HepG2 (cell line): ENCODE results near the gene ADCK2. TPM values are rescaled to one million over a fixed set of nuclear protein-coding genes. Genes with fewer than 3 reads are reported as not detected.

Experiments used
- ATAC-seq: fragments of 200-7000 bp; cut with Tn5 transposase; 3 replicates; pipeline ENCODE4 v1.9.1; 2020; ENCODE audit warnings: mild to moderate bottlenecking, moderate library complexity
- BruUV-seq: library from RNA; stranded (reverse); fragments of 400-500 nt; replicated peaks from 2 replicates; lab custom pipeline; 2021; lab: Mats Ljungman, UMichigan
- CTCF ChIA-PET: fragments of 300-600 bp; formaldehyde crosslinking; extraction: SDS; loops from one replicate; lab custom pipeline; 2021; ENCODE audit warnings: low total read pairs, inconsistent platforms, low intra/inter-chr PET ratio; lab: Yijun Ruan, JAX
- POLR2A ChIA-PET: fragments of 350-600 bp; sonication (Branson Sonifier 250); formaldehyde crosslinking; loops from one replicate; lab custom pipeline; 2020; ENCODE audit warnings: antibody characterized with exemption, inconsistent platforms; lab: Yijun Ruan, JAX
- DNase-seq: peaks from one replicate; pipeline ENCODE4 v3.0.0-alpha.2; 2015; ENCODE audit warnings: low spot score
- FAIRE-seq: peaks from 3 replicates; lab custom pipeline; 2011; peaks lifted over from hg19 to GRCh38; lab: Jason Lieb, UNC
- H2AFZ ChIP-seq: one replicate; pipeline ENCODE4 v1.6.1; 2011; ENCODE audit warnings: low read length, inconsistent platforms
- H3K27ac ChIP-seq: fragments of 300-600 bp; 3 replicates; pipeline ENCODE4 v1.8.0; 2011; ENCODE audit warnings: mixed run types, mild to moderate bottlenecking, mixed read lengths, low read length, inconsistent platforms; ENCODE audit not compliant: insufficient read depth; ENCODE audit errors: extremely low read length
- H3K27me3 ChIP-seq, 2 experiments: fragments of 200-600 bp in 1 of 2; 2 replicates in 1 of 2; 3 replicates in 1 of 2; pipeline versions ENCODE4 v1.6.0 to v1.8.0; 2011; ENCODE audit warnings: low read length in 2 of 2, mild to moderate bottlenecking in 2 of 2, moderate library complexity in 2 of 2, inconsistent platforms in 1 of 2; ENCODE audit not compliant: insufficient read depth in 2 of 2, control insufficient read depth in 1 of 2
- H3K36me3 ChIP-seq, 2 experiments: fragments of 200-600 bp in 1 of 2; replicated peaks in 1 of 2; 2 replicates in 1 of 2; 3 replicates in 1 of 2; pipeline versions ENCODE4 v1.5.1 to v1.8.0; 2011; ENCODE audit warnings: low read length in 2 of 2, inconsistent platforms in 1 of 2; ENCODE audit not compliant: insufficient read depth in 2 of 2, control insufficient read depth in 1 of 2
- H3K4me1 ChIP-seq: 2 replicates; pipeline ENCODE4 v1.5.1; 2012; ENCODE audit warnings: low read length, inconsistent platforms; ENCODE audit not compliant: insufficient read depth
- H3K4me2 ChIP-seq: 2 replicates; pipeline ENCODE4 v1.6.0; 2011; ENCODE audit warnings: low read depth, low read length, inconsistent platforms
- H3K4me3 ChIP-seq, 3 experiments: fragments of 200-600 bp in 1 of 3; sonication (generic), shearing (Covaris generic) in 1 of 3; replicated peaks in 1 of 3; 2 replicates each; pipeline ENCODE4 v1.5.1; 2011 to 2016; ENCODE audit warnings: low read length in 3 of 3, inconsistent platforms in 2 of 3, low read depth in 2 of 3, mild to moderate bottlenecking in 2 of 3, control low read depth in 1 of 3, mixed read lengths in 1 of 3; ENCODE audit not compliant: insufficient read depth in 1 of 3
- H3K79me2 ChIP-seq: one replicate; pipeline ENCODE4 v1.6.1; 2011; ENCODE audit warnings: low read length, inconsistent platforms; ENCODE audit not compliant: insufficient read depth
- H3K9ac ChIP-seq: 2 replicates; pipeline ENCODE4 v1.6.0; 2011; ENCODE audit warnings: mild to moderate bottlenecking, low read depth, low read length, inconsistent platforms; ENCODE audit not compliant: insufficient read depth
- H3K9me3 ChIP-seq: 2 replicates; pipeline ENCODE4 v1.5.1; 2012; ENCODE audit warnings: mild to moderate bottlenecking, low read length
- H4K20me1 ChIP-seq: 2 replicates; pipeline ENCODE4 v1.6.0; 2011; ENCODE audit warnings: inconsistent platforms, mild to moderate bottlenecking, low read length, moderate library complexity; ENCODE audit not compliant: insufficient read depth
- ATF4 ChIP-seq, 2 experiments: fragments of 450-650 bp in 1 of 2; sonication (generic) in 1 of 2; formaldehyde crosslinking; IDR thresholded peaks; 2 replicates each; pipeline versions ENCODE4 v1.5.0 to v1.8.0; 2020 to 2022; ENCODE audit warnings: mild to moderate bottlenecking in 1 of 2, missing genetic modification reagents in 1 of 2
- TERF1 ChIP-seq: sonication (generic); formaldehyde crosslinking; IDR thresholded peaks from 2 replicates; pipeline ENCODE4 v1.8.0; 2022; ENCODE audit warnings: mild to moderate bottlenecking, missing genetic modification reagents, moderate library complexity
- WGBS: methylation state at CpG from one replicate; pipeline ENCODE4 v1.1.6; 2017; ENCODE audit warnings: low lambda C conversion rate; 5-methylcytosine and 5-hydroxymethylcytosine counted together
- in situ Hi-C: cut with HindIII; loops from 2 replicates; pipeline ENCODE4 v1.10.0; 2017; ENCODE audit warnings: low pct_unique_long_range_greater_than_20kb; ENCODE audit not compliant: extremely low pct_ligation_motif_present
- intact Hi-C: fragments of 100-400 bp; cut with micrococcal nuclease; formaldehyde crosslinking; loops from one replicate; pipeline ENCODE4 v1.10.0; 2022; ENCODE audit not compliant: unreplicated experiment
- polyA plus RNA-seq, 8 experiments: library from polyadenylated mRNA; depleted of rRNA in 3 of 8; stranded (reverse) in 7 of 8; unstranded in 1 of 8; fragments of >200 nt; fragmentation: Illumina TruSeq in 4 of 8; extraction: Trizol in 4 of 8; gene quantifications; 2 replicates each; pipeline versions ENCODE4 v1.2.1 to v1.2.3, GENCODE V29; 2011 to 2016; ENCODE audit warnings: low read depth in 4 of 8, missing spikeins in 1 of 8, mixed read lengths in 1 of 8; ENCODE audit not compliant: insufficient read depth in 1 of 8
- total RNA-seq, 5 experiments: library from RNA; depleted of rRNA; stranded (reverse); fragments of >200 nt; fragmentation: Illumina TruSeq; extraction: Trizol; gene quantifications; 2 replicates each; pipeline ENCODE4 v1.2.3, GENCODE V29; 2016; ENCODE audit warnings: low read depth in 1 of 5

The ADCK2 gene
- total and polyA plus RNA-seq, 2 of the 13 experiments (the other 11 are each of a cell fraction or from before 2014, with no cell fraction given), result 8.6 to 18.8 TPM

- Histone ChIP-seq H2AFZ (no peak overlapping the region), H3K4me3 (no peak overlapping the region), H3K27ac (no peak overlapping the region), H3K27me3 (no peaks in the 10 kb centered on the region), H3K9me3 (no peaks in the 10 kb centered on the region), H3K4me1 (peaks cover 8% of the 10 kb centered on the region; the same call in 1 of the 2 replicates), H3K79me2 (no peaks in the 10 kb centered on the region), H3K4me2 (no peak overlapping the region), H3K36me3 (peaks cover 0 to 13% of the 10 kb centered on the region in 2 experiments; a peak in 3 of 5 replicates), H4K20me1 (no peaks in the 10 kb centered on the region), H3K9ac (no peak overlapping the region)
- intact Hi-C loops, result no loop called here
- POLR2A ChIA-PET, result interaction anchor here (0.7 to 1.4 kb wide), 2 partner anchors 12 to 28 kb away, joined by 3 read pairs; partner anchors contain the start of gene NDUFB2
- TF ChIP-seq TERF1 (CRISPR knock-in tag) (no peak), ATF4 (CRISPR knock-in tag; IDR thresholded peaks at IDR 0.05) (no peak)
- in situ Hi-C loops, result loop anchor here (25.0 kb wide), 1 partner anchor 328 kb away; the partner anchor contains the start of gene MRPS33
- ATAC-seq (no peak), FAIRE-seq (no peak), DNase-seq (no peak)
- CTCF ChIA-PET, result no interaction called here
- WGBS, result 91% methylated on average over 16 of the region's 20 CpGs
- BruUV-seq, result no TSS peak
Observed at GRCh38 chr7:140684066-140684950, 11.6 kb downstream of the ADCK2 start.
